ENCODE results near the gene RANBP17.

The RANBP17 gene

GRCh38 chr5:171299228-171299627, 437.4 kb downstream of the RANBP17 start:
- no peak for DNase-seq (ENCODE audit: extremely low read depth, low read depth)
- TF ChIP-seq CTCF (IDR thresholded peaks at IDR 0.05; ENCODE audit: low read depth, low read length, missing control alignments), result no peak
- no peak overlapping the region for H3K4me3 ChIP-seq (replicated peaks; ENCODE audit: low read depth, low read length)

GRCh38 chr5:171299851-171300250, 438.0 kb downstream of the RANBP17 start:
- no peak for DNase-seq (ENCODE audit: extremely low read depth, low read depth)
- H3K4me3 ChIP-seq (replicated peaks; ENCODE audit: low read depth, low read length), result no peak overlapping the region
- no peak for TF ChIP-seq CTCF (IDR thresholded peaks at IDR 0.05; ENCODE audit: low read depth, low read length, missing control alignments)

GRCh38 chr5:171300358-171300757, 438.5 kb downstream of the RANBP17 start:
- no peak for TF ChIP-seq CTCF (IDR thresholded peaks at IDR 0.05; ENCODE audit: low read depth, low read length, missing control alignments)
- DNase-seq (ENCODE audit: extremely low read depth, low read depth), result no peak
- no peak overlapping the region for H3K4me3 ChIP-seq (replicated peaks; ENCODE audit: low read depth, low read length)

- TF ChIP-seq CTCF (IDR thresholded peaks at IDR 0.05; ENCODE audit: low read depth, low read length, missing control alignments), result no peak
- no peak for DNase-seq (ENCODE audit: extremely low read depth, low read depth)
- no peak overlapping the region for H3K4me3 ChIP-seq (replicated peaks; ENCODE audit: low read depth, low read length)
Observed at GRCh38 chr5:171306166-171306565, 444.3 kb downstream of the RANBP17 start.

GRCh38 chr5:171306781-171307591, 445.2 kb downstream of the RANBP17 start:
- H3K4me3 ChIP-seq (replicated peaks; ENCODE audit: low read depth, low read length), result no peak overlapping the region
- DNase-seq (ENCODE audit: extremely low read depth, low read depth), result no peak
- no peak for TF ChIP-seq CTCF (IDR thresholded peaks at IDR 0.05; ENCODE audit: low read depth, low read length, missing control alignments)

- no peak overlapping the region for H3K4me3 ChIP-seq (replicated peaks; ENCODE audit: low read depth, low read length)
- no peak for TF ChIP-seq CTCF (IDR thresholded peaks at IDR 0.05; ENCODE audit: low read depth, low read length, missing control alignments)
Observed at GRCh38 chr5:171307789-171308452, 446.1 kb downstream of the RANBP17 start.

More at GRCh38 chr5:171307789-171308452, 446.1 kb downstream of the RANBP17 start:
- DNase-seq (ENCODE audit: extremely low read depth, low read depth), result no peak

Data from HFF-Myc (cell line).